ENCODE measurements around the gene RUFY4.

GRCh38 chr2:218060118-218060517, 8.9 kb upstream of the RUFY4 start:
- TF ChIP-seq CTCF (IDR thresholded peaks at IDR 0.05) (no peak), POLR2A (IDR thresholded peaks at IDR 0.05) (no peak)
